ENCODE results near the gene B3GAT3. TPM values are rescaled to one million over a fixed set of nuclear protein-coding genes. Genes with fewer than 3 reads are reported as not detected.
A peak's percentile ranks its signal among the peaks of the same experiment; 100 is the strongest.

B3GAT3 gene
- total and polyA plus RNA-seq, 10 of the 15 experiments (the other 5 are each of a cell fraction or from before 2014, with no cell fraction given) = 0.31 to 52.7 (median 29.8) TPM

DNA sequence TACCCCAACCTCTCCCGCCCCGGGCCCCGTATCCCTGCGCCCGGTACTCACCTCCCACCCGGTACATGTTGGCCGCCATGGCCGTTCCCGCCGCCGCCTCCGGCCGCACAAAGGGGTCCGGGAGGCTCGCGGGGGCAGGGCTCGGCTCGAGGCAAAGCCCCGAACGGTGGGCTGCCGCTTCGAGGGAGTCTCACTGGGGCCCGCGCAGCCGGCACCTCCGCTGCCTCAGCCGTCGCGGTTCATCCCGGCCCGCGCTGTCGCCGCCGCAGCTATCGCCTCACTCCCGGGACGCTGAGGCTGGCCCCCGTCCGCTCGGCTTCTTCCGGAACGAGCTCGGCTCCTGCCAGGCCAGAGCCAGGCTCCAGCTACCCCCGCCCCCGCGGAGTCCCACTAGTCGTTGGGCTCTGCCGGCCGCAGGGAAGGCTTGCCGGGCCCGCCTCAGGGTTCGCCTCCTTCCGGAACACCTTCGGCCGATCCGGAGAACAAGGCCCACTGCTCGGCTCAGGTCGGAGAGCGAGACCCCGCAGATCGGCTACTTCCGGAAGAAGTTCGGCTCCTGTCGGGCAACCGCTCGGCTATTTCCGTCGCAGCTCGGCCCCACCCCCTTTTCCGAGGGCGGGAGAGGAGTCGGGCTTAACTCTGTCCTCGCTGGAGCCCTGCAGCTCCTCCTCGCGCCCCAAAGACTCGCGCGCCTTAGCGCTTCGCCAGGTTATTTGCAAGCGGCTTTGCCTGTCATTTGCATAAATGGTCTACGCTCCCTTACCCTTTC lies 20.2 kb downstream of the B3GAT3 start, which contains the start of gene MTA2 (continued):
- TF ChIP-seq, protein P1, sequence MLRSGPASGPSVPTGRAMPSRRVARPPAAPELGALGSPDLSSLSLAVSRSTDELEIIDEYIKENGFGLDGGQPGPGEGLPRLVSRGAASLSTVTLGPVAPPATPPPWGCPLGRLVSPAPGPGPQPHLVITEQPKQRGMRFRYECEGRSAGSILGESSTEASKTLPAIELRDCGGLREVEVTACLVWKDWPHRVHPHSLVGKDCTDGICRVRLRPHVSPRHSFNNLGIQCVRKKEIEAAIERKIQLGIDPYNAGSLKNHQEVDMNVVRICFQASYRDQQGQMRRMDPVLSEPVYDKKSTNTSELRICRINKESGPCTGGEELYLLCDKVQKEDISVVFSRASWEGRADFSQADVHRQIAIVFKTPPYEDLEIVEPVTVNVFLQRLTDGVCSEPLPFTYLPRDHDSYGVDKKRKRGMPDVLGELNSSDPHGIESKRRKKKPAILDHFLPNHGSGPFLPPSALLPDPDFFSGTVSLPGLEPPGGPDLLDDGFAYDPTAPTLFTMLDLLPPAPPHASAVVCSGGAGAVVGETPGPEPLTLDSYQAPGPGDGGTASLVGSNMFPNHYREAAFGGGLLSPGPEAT (IDR thresholded peaks at IDR 0.05; ENCODE audit: low read depth) = no peak
- TF ChIP-seq BRCA1 (IDR thresholded peaks at IDR 0.05; ENCODE audit: low read depth, low read length) (no peak), SRF (IDR thresholded peaks at IDR 0.05; ENCODE audit: low read depth in 2 of 2, low read length in 2 of 2) (no peak), GATAD2B (conservative IDR thresholded peaks at IDR 0.05; ENCODE audit: low read depth) (peak; percentile 81; the same call in 1 of the 2 replicates), STAT3 (IDR thresholded peaks at IDR 0.05; ENCODE audit: low read depth, low read length) (no peak), MXI1 (IDR thresholded peaks at IDR 0.05; ENCODE audit: low read depth, low read length) (no peak), SIN3A (IDR thresholded peaks at IDR 0.05; ENCODE audit: low read depth, low read length) (no peak), ZNF24 (IDR thresholded peaks at IDR 0.05) (no peak), HCFC1 (IDR thresholded peaks at IDR 0.05; ENCODE audit: low read length) (0 out of 2 replicates have a peak, but pooled peaks have one; percentile 7), IKZF1 (conservative IDR thresholded peaks at IDR 0.05) (0 out of 2 replicates have a peak, but pooled peaks have one; percentile 51), RBBP5 (conservative IDR thresholded peaks at IDR 0.05) (no peak), TCF7 (IDR thresholded peaks at IDR 0.05; ENCODE audit: borderline replicate concordance) (no peak), TBL1XR1 (IDR thresholded peaks at IDR 0.05; ENCODE audit: low read depth, low read length) (no peak; the same call in 1 of the 2 replicates), POU2F2 (IDR thresholded peaks at IDR 0.05; ENCODE audit: borderline replicate concordance, low read depth, low read length) (peak; percentile 95), CHD4 (IDR thresholded peaks at IDR 0.05) (no peak), CREM (IDR thresholded peaks at IDR 0.05; ENCODE audit: low read depth) (no peak), FOS (IDR thresholded peaks at IDR 0.05; ENCODE audit: borderline replicate concordance, extremely low read depth, insufficient read length) (no peak), PAX5 (IDR thresholded peaks at IDR 0.05; ENCODE audit: borderline replicate concordance, low read depth, low read length) (0 out of 2 replicates have a peak, but pooled peaks have one; percentile 6), ESRRA (IDR thresholded peaks at IDR 0.05; ENCODE audit: low read length) (no peak), ATF7 (IDR thresholded peaks at IDR 0.05; ENCODE audit: low read depth) (no peak), JUND (IDR thresholded peaks at IDR 0.05; ENCODE audit: low read depth, low read length) (no peak), WRNIP1 (IDR thresholded peaks at IDR 0.05; ENCODE audit: borderline replicate concordance, low read depth, low read length) (no peak), NR2C2 (IDR thresholded peaks at IDR 0.05; ENCODE audit: borderline replicate concordance, control insufficient read depth, insufficient read length, low read depth) (no peak), ZNF622 (IDR thresholded peaks at IDR 0.05) (no peak), NR2F1 (conservative IDR thresholded peaks at IDR 0.05) (no peak)
- TF ChIP-seq, protein P2, sequence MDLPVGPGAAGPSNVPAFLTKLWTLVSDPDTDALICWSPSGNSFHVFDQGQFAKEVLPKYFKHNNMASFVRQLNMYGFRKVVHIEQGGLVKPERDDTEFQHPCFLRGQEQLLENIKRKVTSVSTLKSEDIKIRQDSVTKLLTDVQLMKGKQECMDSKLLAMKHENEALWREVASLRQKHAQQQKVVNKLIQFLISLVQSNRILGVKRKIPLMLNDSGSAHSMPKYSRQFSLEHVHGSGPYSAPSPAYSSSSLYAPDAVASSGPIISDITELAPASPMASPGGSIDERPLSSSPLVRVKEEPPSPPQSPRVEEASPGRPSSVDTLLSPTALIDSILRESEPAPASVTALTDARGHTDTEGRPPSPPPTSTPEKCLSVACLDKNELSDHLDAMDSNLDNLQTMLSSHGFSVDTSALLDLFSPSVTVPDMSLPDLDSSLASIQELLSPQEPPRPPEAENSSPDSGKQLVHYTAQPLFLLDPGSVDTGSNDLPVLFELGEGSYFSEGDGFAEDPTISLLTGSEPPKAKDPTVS (IDR thresholded peaks at IDR 0.05; ENCODE audit: low read depth, low read length) = no peak
- TF ChIP-seq, protein P3, sequence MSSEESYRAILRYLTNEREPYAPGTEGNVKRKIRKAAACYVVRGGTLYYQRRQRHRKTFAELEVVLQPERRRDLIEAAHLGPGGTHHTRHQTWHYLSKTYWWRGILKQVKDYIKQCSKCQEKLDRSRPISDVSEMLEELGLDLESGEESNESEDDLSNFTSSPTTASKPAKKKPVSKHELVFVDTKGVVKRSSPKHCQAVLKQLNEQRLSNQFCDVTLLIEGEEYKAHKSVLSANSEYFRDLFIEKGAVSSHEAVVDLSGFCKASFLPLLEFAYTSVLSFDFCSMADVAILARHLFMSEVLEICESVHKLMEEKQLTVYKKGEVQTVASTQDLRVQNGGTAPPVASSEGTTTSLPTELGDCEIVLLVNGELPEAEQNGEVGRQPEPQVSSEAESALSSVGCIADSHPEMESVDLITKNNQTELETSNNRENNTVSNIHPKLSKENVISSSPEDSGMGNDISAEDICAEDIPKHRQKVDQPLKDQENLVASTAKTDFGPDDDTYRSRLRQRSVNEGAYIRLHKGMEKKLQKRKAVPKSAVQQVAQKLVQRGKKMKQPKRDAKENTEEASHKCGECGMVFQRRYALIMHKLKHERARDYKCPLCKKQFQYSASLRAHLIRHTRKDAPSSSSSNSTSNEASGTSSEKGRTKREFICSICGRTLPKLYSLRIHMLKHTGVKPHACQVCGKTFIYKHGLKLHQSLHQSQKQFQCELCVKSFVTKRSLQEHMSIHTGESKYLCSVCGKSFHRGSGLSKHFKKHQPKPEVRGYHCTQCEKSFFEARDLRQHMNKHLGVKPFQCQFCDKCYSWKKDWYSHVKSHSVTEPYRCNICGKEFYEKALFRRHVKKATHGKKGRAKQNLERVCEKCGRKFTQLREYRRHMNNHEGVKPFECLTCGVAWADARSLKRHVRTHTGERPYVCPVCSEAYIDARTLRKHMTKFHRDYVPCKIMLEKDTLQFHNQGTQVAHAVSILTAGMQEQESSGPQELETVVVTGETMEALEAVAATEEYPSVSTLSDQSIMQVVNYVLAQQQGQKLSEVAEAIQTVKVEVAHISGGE (CRISPR knock-in tag; IDR thresholded peaks at IDR 0.05) = no peak; the same call in 1 of the 2 replicates
